ENCODE results near the gene FRMD3. TPM values are rescaled to one million over a fixed set of nuclear protein-coding genes. Genes with fewer than 3 reads are reported as not detected.

Gene FRMD3
- total RNA-seq, 1 experiment from 2014 or later = 0.55 TPM

GRCh38 chr9:83197591-83197990 lies 340.6 kb downstream of the FRMD3 start:
- Histone ChIP-seq H4K20me1 (ENCODE audit: control insufficient read depth, insufficient read depth, insufficient read length) (no peaks in the 10 kb centered on the region), H2BK120ac (ENCODE audit: low read depth, low read length, poor library complexity, severe bottlenecking) (no peak overlapping the region), H2AFZ (ENCODE audit: low read length) (no peak overlapping the region), H3K18ac (ENCODE audit: insufficient read length, low read depth, low read length) (no peak overlapping the region), H2BK20ac (ENCODE audit: low read depth, low read length, poor library complexity, severe bottlenecking) (no peak overlapping the region), H2BK12ac (ENCODE audit: insufficient read length, low read depth, low read length) (no peak overlapping the region), H4K5ac (ENCODE audit: insufficient read length, low read depth, low read length) (no peak overlapping the region), H3K79me1 (ENCODE audit: insufficient read depth, low read depth, low read length, poor library complexity, severe bottlenecking) (no peaks in the 10 kb centered on the region), H3K23ac (ENCODE audit: insufficient read length, low read depth, low read length) (no peak overlapping the region), H3K9ac (ENCODE audit: extremely low read depth, insufficient read length, low read length) (no peak overlapping the region), H2BK15ac (ENCODE audit: low read depth, low read length) (no peak overlapping the region), H3K79me2 (ENCODE audit: insufficient read depth, low read length) (no peaks in the 10 kb centered on the region), H2BK5ac (ENCODE audit: insufficient read length, low read length) (no peak overlapping the region), H2AK5ac (ENCODE audit: insufficient read length, low read length) (no peak overlapping the region), H3K27ac (ENCODE audit: insufficient read length, low read depth, low read length) (no peak overlapping the region), H3K27me3 (ENCODE audit: insufficient read depth, low read length) (no peaks in the 10 kb centered on the region), H3K23me2 (ENCODE audit: insufficient read length, low read depth, low read length, poor library complexity, severe bottlenecking) (no peaks in the 10 kb centered on the region), H3K4me1 (ENCODE audit: insufficient read depth, low read length) (no peaks in the 10 kb centered on the region), H4K91ac (ENCODE audit: insufficient read length, low read depth, low read length) (no peak overlapping the region), H3K56ac (ENCODE audit: insufficient read length, low read depth, low read length) (no peak overlapping the region), H3T11ph (ENCODE audit: low read length) (no peak overlapping the region), H3K9me3 (ENCODE audit: control insufficient read depth, low read depth, low read length) (no peaks in the 10 kb centered on the region), H4K8ac (replicated peaks; ENCODE audit: insufficient read length, low read depth, low read length) (no peak overlapping the region), H3K4ac (ENCODE audit: low read depth, low read length) (no peak overlapping the region), H3K4me2 (ENCODE audit: insufficient read depth, insufficient read length, low read length) (no peak overlapping the region), H3K14ac (ENCODE audit: insufficient read depth, low read length) (no peak overlapping the region)
- no peaks in the 10 kb centered on the region for H3K27me3 Mint-ChIP-seq (ENCODE audit: low read depth)
- H3K27ac Mint-ChIP-seq = no peak overlapping the region
- H3K4me1 Mint-ChIP-seq = peaks cover 9 to 22% of the 10 kb centered on the region in 2 experiments
- no peak overlapping the region for H3K4me3 Mint-ChIP-seq
- no peak for DNase-seq
- no CpG with 5 or more reads among the region's 6 CpGs for WGBS (ENCODE audit: extremely low coverage, insufficient read length, low lambda C conversion rate)
- H3K36me3 Mint-ChIP-seq (ENCODE audit: insufficient read depth in 1 of 3, low read depth in 3 of 3) = no peaks in the 10 kb centered on the region
- no peaks in the 10 kb centered on the region for H3K9me3 Mint-ChIP-seq
- no peak for TF ChIP-seq CTCF (conservative IDR thresholded peaks at IDR 0.05)

All from H9 (cell line).